Tibial nerve (tissue), 4 donors: ENCODE data around the gene RPUSD1.

ENCODE experiments used
- EP300 ChIP-seq, 2 donors: sonication (generic); formaldehyde crosslinking; IDR thresholded peaks; one replicate each; pipeline ENCODE4 v1.6.1; 2017; ENCODE audit warnings: antibody characterized with exemption in 2 of 2, mild to moderate bottlenecking in 1 of 2
- POLR2A ChIP-seq, 2 donors: fragments of 450-650 bp; IDR thresholded peaks; one replicate each; pipeline ENCODE4 v1.6.1; 2017; ENCODE audit warnings: antibody characterized with exemption in 2 of 2, mild to moderate bottlenecking in 2 of 2, moderate library complexity in 2 of 2
- TF ChIP-seq, protein P1 (sequence below), 5 experiments: fragments of 200-600 bp in 3 of 5; fragments of 450-650 bp in 2 of 5; sonication (generic) in 3 of 5; IDR thresholded peaks; one replicate each; pipeline ENCODE4 v1.5.1; 2016 to 2019; ENCODE audit warnings: antibody characterized with exemption in 5 of 5, mild to moderate bottlenecking in 3 of 5, moderate library complexity in 2 of 5

DNA sequence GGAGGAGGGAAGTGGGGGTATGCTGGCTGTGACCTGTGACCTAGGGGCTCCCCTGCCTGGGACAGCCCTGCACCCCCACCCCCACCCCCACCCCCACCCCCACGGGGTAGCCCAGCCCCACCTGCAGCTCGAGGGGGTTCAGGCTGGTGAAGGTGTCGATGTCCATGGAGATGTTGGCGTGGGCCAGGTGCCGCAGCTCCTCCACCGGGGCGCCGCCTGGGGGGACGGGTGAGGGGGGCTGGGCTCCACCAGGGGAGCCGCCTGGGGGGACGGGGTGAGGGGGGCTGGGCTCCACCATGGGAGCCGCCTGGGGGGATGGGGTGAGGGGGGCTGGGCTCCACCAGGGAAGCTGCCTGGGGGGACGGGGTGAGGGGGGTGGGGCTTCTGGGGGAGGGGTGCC is 17.8 kb downstream of the RPUSD1 start:
- TF ChIP-seq, protein P1, sequence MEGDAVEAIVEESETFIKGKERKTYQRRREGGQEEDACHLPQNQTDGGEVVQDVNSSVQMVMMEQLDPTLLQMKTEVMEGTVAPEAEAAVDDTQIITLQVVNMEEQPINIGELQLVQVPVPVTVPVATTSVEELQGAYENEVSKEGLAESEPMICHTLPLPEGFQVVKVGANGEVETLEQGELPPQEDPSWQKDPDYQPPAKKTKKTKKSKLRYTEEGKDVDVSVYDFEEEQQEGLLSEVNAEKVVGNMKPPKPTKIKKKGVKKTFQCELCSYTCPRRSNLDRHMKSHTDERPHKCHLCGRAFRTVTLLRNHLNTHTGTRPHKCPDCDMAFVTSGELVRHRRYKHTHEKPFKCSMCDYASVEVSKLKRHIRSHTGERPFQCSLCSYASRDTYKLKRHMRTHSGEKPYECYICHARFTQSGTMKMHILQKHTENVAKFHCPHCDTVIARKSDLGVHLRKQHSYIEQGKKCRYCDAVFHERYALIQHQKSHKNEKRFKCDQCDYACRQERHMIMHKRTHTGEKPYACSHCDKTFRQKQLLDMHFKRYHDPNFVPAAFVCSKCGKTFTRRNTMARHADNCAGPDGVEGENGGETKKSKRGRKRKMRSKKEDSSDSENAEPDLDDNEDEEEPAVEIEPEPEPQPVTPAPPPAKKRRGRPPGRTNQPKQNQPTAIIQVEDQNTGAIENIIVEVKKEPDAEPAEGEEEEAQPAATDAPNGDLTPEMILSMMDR (IDR thresholded peaks at IDR 0.05): no peak
- no peak for TF ChIP-seq POLR2A (IDR thresholded peaks at IDR 0.05)
- no peak for TF ChIP-seq EP300 (IDR thresholded peaks at IDR 0.05)
